HEK293 (cell line): ENCODE measurements around the gene EYA2.

Source experiments
- CTCF ChIA-PET: fragments of 350-600 bp; formaldehyde crosslinking; extraction: SDS; loops from one replicate; lab custom pipeline; 2021; ENCODE audit warnings: antibody characterized with exemption; lab: Yijun Ruan, JAX
- POLR2A ChIA-PET: fragments of 300-600 bp; formaldehyde crosslinking; extraction: SDS; loops from one replicate; lab custom pipeline; 2020; ENCODE audit warnings: antibody characterized with exemption, inconsistent platforms; lab: Yijun Ruan, JAX
- H3K27ac ChIP-seq: fragments of 200-500 bp; sonication (Bioruptor generic); 2 replicates; pipeline ENCODE4 v1.5.1; 2014; ENCODE audit warnings: low read depth, low read length, control low read depth, inconsistent platforms; ENCODE audit errors: extremely low read depth
- H3K36me3 ChIP-seq, 2 experiments: fragments of 200-500 bp in 1 of 2; sonication (Bioruptor generic) in 1 of 2; 1 replicate in 1 of 2; 2 replicates in 1 of 2; pipeline ENCODE4 v1.5.1; 2014 to 2017; ENCODE audit warnings: inconsistent platforms in 2 of 2, low read length in 2 of 2; ENCODE audit not compliant: control insufficient read depth in 2 of 2, insufficient read depth in 1 of 2
- H3K4me1 ChIP-seq: fragments of 200-500 bp; sonication (Bioruptor generic); 2 replicates; pipeline ENCODE4 v1.5.1; 2014; ENCODE audit warnings: mild to moderate bottlenecking, low read length, inconsistent platforms; ENCODE audit not compliant: control insufficient read depth, insufficient read depth
- H3K4me3 ChIP-seq: 2 replicates; pipeline ENCODE4 v1.5.1; 2011; ENCODE audit warnings: low read depth, mild to moderate bottlenecking, control low read depth, low read length, moderate library complexity
- H3K9me3 ChIP-seq: fragments of 200-500 bp; sonication (Bioruptor generic); 2 replicates; pipeline ENCODE4 v1.5.1; 2014; ENCODE audit warnings: low read depth, low read length, inconsistent platforms; ENCODE audit not compliant: control insufficient read depth, insufficient read depth
- EGR2 ChIP-seq: fragments of 450-650 bp; formaldehyde crosslinking; IDR thresholded peaks from 2 replicates; pipeline ENCODE4 v1.5.1; 2016; ENCODE audit warnings: low read depth, missing biosample characterization, missing genetic modification characterization
- GLI4 ChIP-seq: fragments of 450-650 bp; formaldehyde crosslinking; IDR thresholded peaks from 2 replicates; pipeline ENCODE4 v1.5.1; 2016; ENCODE audit warnings: missing biosample characterization, missing genetic modification characterization
- HOXC10 ChIP-seq: sonication (generic); formaldehyde crosslinking; IDR thresholded peaks from 2 replicates; pipeline ENCODE4 v1.8.1; 2023; ENCODE audit warnings: mild to moderate bottlenecking, missing genetic modification reagents
- INSM2 ChIP-seq: fragments of 450-650 bp; formaldehyde crosslinking; IDR thresholded peaks from 2 replicates; pipeline ENCODE4 v1.5.1; 2016; ENCODE audit warnings: missing biosample characterization, missing genetic modification characterization
- KLF7 ChIP-seq: fragments of 450-650 bp; formaldehyde crosslinking; IDR thresholded peaks from 2 replicates; pipeline ENCODE4 v1.5.1; 2016; ENCODE audit warnings: missing biosample characterization, missing genetic modification characterization, borderline replicate concordance
- PRDM1 ChIP-seq: fragments of 450-650 bp; formaldehyde crosslinking; IDR thresholded peaks from 2 replicates; pipeline ENCODE4; 2016; ENCODE audit warnings: missing biosample characterization, missing genetic modification characterization
- PRDM2 ChIP-seq: fragments of 450-650 bp; formaldehyde crosslinking; IDR thresholded peaks from 2 replicates; pipeline ENCODE4 v1.5.1; 2016; ENCODE audit warnings: missing biosample characterization, missing genetic modification characterization, borderline replicate concordance
- REPIN1 ChIP-seq: fragments of 450-650 bp; formaldehyde crosslinking; IDR thresholded peaks from 2 replicates; pipeline ENCODE4 v1.5.1; 2017; ENCODE audit warnings: missing biosample characterization, missing genetic modification characterization, low read depth
- SCRT2 ChIP-seq: fragments of 450-650 bp; formaldehyde crosslinking; IDR thresholded peaks from 2 replicates; pipeline ENCODE4 v1.5.1; 2016; ENCODE audit warnings: missing biosample characterization, missing genetic modification characterization
- SP3 ChIP-seq: fragments of 450-650 bp; formaldehyde crosslinking; IDR thresholded peaks from 2 replicates; pipeline ENCODE4 v1.5.1; 2016; ENCODE audit warnings: missing biosample characterization, missing genetic modification characterization
- ZFP37 ChIP-seq: fragments of 450-650 bp; formaldehyde crosslinking; IDR thresholded peaks from 2 replicates; pipeline ENCODE4 v1.5.1; 2016; ENCODE audit warnings: missing biosample characterization, missing genetic modification characterization
- ZFP41 ChIP-seq: fragments of 450-650 bp; formaldehyde crosslinking; IDR thresholded peaks from 2 replicates; pipeline ENCODE4 v1.5.1; 2016; ENCODE audit warnings: missing biosample characterization, missing genetic modification characterization, borderline replicate concordance
- ZNF10 ChIP-seq: fragments of 450-650 bp; formaldehyde crosslinking; IDR thresholded peaks from 2 replicates; pipeline ENCODE4 v1.5.1; 2017; ENCODE audit warnings: missing biosample characterization, missing genetic modification characterization
- ZNF132 ChIP-seq: fragments of 450-650 bp; formaldehyde crosslinking; IDR thresholded peaks from 2 replicates; pipeline ENCODE4 v1.5.1; 2017; ENCODE audit warnings: missing biosample characterization, missing genetic modification characterization, borderline replicate concordance
- ZNF175 ChIP-seq: fragments of 450-650 bp; formaldehyde crosslinking; IDR thresholded peaks from 2 replicates; pipeline ENCODE4 v1.5.1; 2016; ENCODE audit warnings: missing biosample characterization, missing genetic modification characterization
- ZNF311 ChIP-seq: fragments of 450-650 bp; formaldehyde crosslinking; IDR thresholded peaks from 2 replicates; pipeline ENCODE4 v1.5.1; 2017; ENCODE audit warnings: missing biosample characterization, missing genetic modification characterization, borderline replicate concordance
- ZNF324 ChIP-seq: fragments of 450-650 bp; formaldehyde crosslinking; IDR thresholded peaks from 2 replicates; pipeline ENCODE4 v1.5.1; 2016; ENCODE audit warnings: missing biosample characterization, missing genetic modification characterization
- ZNF354C ChIP-seq: fragments of 450-650 bp; formaldehyde crosslinking; IDR thresholded peaks from 2 replicates; pipeline ENCODE4 v1.5.1; 2016; ENCODE audit warnings: missing biosample characterization, missing genetic modification characterization, low read depth, borderline replicate concordance
- ZNF416 ChIP-seq: fragments of 450-650 bp; formaldehyde crosslinking; IDR thresholded peaks from 2 replicates; pipeline ENCODE4 v1.5.1; 2016; ENCODE audit warnings: missing biosample characterization, missing genetic modification characterization
- ZNF488 ChIP-seq: fragments of 450-650 bp; formaldehyde crosslinking; IDR thresholded peaks from 2 replicates; pipeline ENCODE4 v1.5.1; 2016; ENCODE audit warnings: missing biosample characterization, missing genetic modification characterization
- ZNF510 ChIP-seq: fragments of 450-650 bp; formaldehyde crosslinking; IDR thresholded peaks from 2 replicates; pipeline ENCODE4 v1.5.1; 2018; ENCODE audit warnings: mild to moderate bottlenecking, missing genetic modification characterization, missing biosample characterization; ENCODE audit not compliant: insufficient replicate concordance
- ZNF530 ChIP-seq: fragments of 450-650 bp; formaldehyde crosslinking; IDR thresholded peaks from 2 replicates; pipeline ENCODE4 v1.5.1; 2016; ENCODE audit warnings: low read depth, missing biosample characterization, missing genetic modification characterization
- ZNF670 ChIP-seq: fragments of 450-650 bp; formaldehyde crosslinking; IDR thresholded peaks from 2 replicates; pipeline ENCODE4 v1.5.1; 2016; ENCODE audit warnings: missing biosample characterization, missing genetic modification characterization, low read depth
- TF ChIP-seq, protein P1 (sequence below): fragments of 450-650 bp; formaldehyde crosslinking; conservative IDR thresholded peaks from 2 replicates; pipeline ENCODE4 v1.5.1; 2016; ENCODE audit warnings: low read depth, missing biosample characterization, missing genetic modification characterization

Gene EYA2

GRCh38 chr20:47165376-47165865, 270.8 kb downstream of the EYA2 start (continued):
- TF ChIP-seq ZFP37 (tag by site-specific recombination) = no peak
- no peak for TF ChIP-seq KLF7 (tag by site-specific recombination)
- TF ChIP-seq ZNF510 (tag by site-specific recombination) = no peak
- no peak for TF ChIP-seq SP3
- no peak for TF ChIP-seq ZNF324 (tag by site-specific recombination)
- TF ChIP-seq REPIN1 = no peak
- TF ChIP-seq ZNF416 (tag by site-specific recombination) = no peak
- no peak for TF ChIP-seq SCRT2
- TF ChIP-seq, all 188 proteins: peak for 0

GRCh38 chr20:47167846-47168245, 273.2 kb downstream of the EYA2 start:
- CTCF ChIA-PET = no interaction called here
- Histone ChIP-seq H3K4me1 (no peaks in the 10 kb centered on the region), H3K9me3 (no peaks in the 10 kb centered on the region), H3K36me3 (peaks cover 0 to 5% of the 10 kb centered on the region in 2 experiments; a peak in 1 of 3 replicates), H3K27ac (no peak overlapping the region), H3K4me3 (no peak overlapping the region)
- POLR2A ChIA-PET = no interaction called here
- TF ChIP-seq INSM2 (tag by site-specific recombination) = no peak
- no peak for TF ChIP-seq ZNF132 (tag by site-specific recombination)
- TF ChIP-seq ZNF488 (tag by site-specific recombination) = no peak
- TF ChIP-seq GLI4 (tag by site-specific recombination) = no peak
- TF ChIP-seq ZNF416 (tag by site-specific recombination) = no peak
- no peak for TF ChIP-seq EGR2
- TF ChIP-seq, protein P1, sequence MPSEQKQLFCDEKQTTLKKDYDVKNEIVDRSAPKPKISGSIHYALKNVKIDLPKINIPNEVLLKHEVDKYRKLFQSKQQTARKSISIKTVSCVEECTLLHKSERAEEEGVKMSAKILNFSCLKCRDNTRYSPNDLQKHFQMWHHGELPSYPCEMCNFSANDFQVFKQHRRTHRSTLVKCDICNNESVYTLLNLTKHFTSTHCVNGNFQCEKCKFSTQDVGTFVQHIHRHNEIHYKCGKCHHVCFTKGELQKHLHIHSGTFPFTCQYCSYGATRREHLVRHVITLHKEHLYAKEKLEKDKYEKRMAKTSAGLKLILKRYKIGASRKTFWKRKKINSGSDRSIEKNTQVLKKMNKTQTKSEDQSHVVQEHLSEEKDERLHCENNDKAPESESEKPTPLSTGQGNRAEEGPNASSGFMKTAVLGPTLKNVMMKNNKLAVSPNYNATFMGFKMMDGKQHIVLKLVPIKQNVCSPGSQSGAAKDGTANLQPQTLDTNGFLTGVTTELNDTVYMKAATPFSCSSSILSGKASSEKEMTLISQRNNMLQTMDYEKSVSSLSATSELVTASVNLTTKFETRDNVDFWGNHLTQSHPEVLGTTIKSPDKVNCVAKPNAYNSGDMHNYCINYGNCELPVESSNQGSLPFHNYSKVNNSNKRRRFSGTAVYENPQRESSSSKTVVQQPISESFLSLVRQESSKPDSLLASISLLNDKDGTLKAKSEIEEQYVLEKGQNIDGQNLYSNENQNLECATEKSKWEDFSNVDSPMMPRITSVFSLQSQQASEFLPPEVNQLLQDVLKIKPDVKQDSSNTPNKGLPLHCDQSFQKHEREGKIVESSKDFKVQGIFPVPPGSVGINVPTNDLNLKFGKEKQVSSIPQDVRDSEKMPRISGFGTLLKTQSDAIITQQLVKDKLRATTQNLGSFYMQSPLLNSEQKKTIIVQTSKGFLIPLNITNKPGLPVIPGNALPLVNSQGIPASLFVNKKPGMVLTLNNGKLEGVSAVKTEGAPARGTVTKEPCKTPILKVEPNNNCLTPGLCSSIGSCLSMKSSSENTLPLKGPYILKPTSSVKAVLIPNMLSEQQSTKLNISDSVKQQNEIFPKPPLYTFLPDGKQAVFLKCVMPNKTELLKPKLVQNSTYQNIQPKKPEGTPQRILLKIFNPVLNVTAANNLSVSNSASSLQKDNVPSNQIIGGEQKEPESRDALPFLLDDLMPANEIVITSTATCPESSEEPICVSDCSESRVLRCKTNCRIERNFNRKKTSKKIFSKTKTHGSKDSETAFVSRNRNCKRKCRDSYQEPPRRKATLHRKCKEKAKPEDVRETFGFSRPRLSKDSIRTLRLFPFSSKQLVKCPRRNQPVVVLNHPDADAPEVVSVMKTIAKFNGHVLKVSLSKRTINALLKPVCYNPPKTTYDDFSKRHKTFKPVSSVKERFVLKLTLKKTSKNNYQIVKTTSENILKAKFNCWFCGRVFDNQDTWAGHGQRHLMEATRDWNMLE = no peak
- no peak for TF ChIP-seq ZNF670 (tag by site-specific recombination)
- no peak for TF ChIP-seq ZNF530 (tag by site-specific recombination)
- no peak for TF ChIP-seq PRDM1 (tag by site-specific recombination)
- TF ChIP-seq ZNF10 (tag by site-specific recombination) = no peak
- TF ChIP-seq ZNF354C (tag by site-specific recombination) = no peak
- no peak for TF ChIP-seq ZNF175
- TF ChIP-seq ZFP41 (tag by site-specific recombination) = no peak
- TF ChIP-seq HOXC10 = no peak
- no peak for TF ChIP-seq ZNF311
- no peak for TF ChIP-seq PRDM2
